SH-SY5Y (cell line): Measurements from ENCODE around the gene ZNF579.

Experiments used
- GATA2 ChIP-seq: IDR thresholded peaks from 2 replicates; pipeline ENCODE4 v1.6.1; 2011; ENCODE audit warnings: mild to moderate bottlenecking, low read depth, low read length
- GATA3 ChIP-seq: IDR thresholded peaks from 2 replicates; pipeline ENCODE4 v1.6.1; 2011; ENCODE audit warnings: low read depth, mild to moderate bottlenecking, low read length, moderate library complexity

- no peak for TF ChIP-seq GATA3
- TF ChIP-seq GATA2: no peak
These were observed 43.5 kb downstream of the ZNF579 start, which contains the start of gene SBK2 for GRCh38 chr19:55536951-55537740.
